ENCODE results near the gene RHO.
A peak's percentile ranks its signal among the peaks of the same experiment; 100 is the strongest.

Gene RHO

GRCh38 chr3:129569856-129570255 is 41.4 kb downstream of the RHO start:
- no peak overlapping the region for H3K27ac ChIP-seq (ENCODE audit: extremely low read depth, low read depth, low read length)
- no peak for TF ChIP-seq ZNF426 (tag by site-specific recombination; IDR thresholded peaks at IDR 0.05)
- no peak for TF ChIP-seq ZNF571 (tag by site-specific recombination; IDR thresholded peaks at IDR 0.05)
- no peak for TF ChIP-seq INSM2 (tag by site-specific recombination; IDR thresholded peaks at IDR 0.05)
- TF ChIP-seq ZNF768 (tag by site-specific recombination; IDR thresholded peaks at IDR 0.05), result peak; percentile 62; the same call in 1 of the 2 replicates
- peaks cover 0 to 22% of the 10 kb centered on the region in 2 experiments; a peak in 1 of 3 replicates for H3K36me3 ChIP-seq (ENCODE audit: control insufficient read depth in 2 of 2, insufficient read depth in 1 of 2, low read length in 2 of 2)
- CTCF ChIA-PET, result no interaction called here
- no peaks in the 10 kb centered on the region for H3K9me3 ChIP-seq (ENCODE audit: control insufficient read depth, insufficient read depth, low read depth, low read length)
- H3K4me3 ChIP-seq (ENCODE audit: low read depth, low read length), result no peak overlapping the region
- no peaks in the 10 kb centered on the region for H3K4me1 ChIP-seq (ENCODE audit: control insufficient read depth, insufficient read depth, low read length)
- POLR2A ChIA-PET, result no interaction called here

- H3K36me3 ChIP-seq (ENCODE audit: control insufficient read depth in 2 of 2, insufficient read depth in 1 of 2, low read length in 2 of 2), result peaks cover 0 to 14% of the 10 kb centered on the region in 2 experiments; a peak in 1 of 3 replicates
- H3K4me3 ChIP-seq (ENCODE audit: low read depth, low read length), result no peak overlapping the region
- no peak overlapping the region for H3K27ac ChIP-seq (ENCODE audit: extremely low read depth, low read depth, low read length)
- H3K4me1 ChIP-seq (ENCODE audit: control insufficient read depth, insufficient read depth, low read length), result no peaks in the 10 kb centered on the region
- no peaks in the 10 kb centered on the region for H3K9me3 ChIP-seq (ENCODE audit: control insufficient read depth, insufficient read depth, low read depth, low read length)
- no peak for TF ChIP-seq ZNF280C (tag by site-specific recombination; IDR thresholded peaks at IDR 0.05)
- TF ChIP-seq ZNF792 (tag by site-specific recombination; IDR thresholded peaks at IDR 0.05), result peak; percentile 80; the same call in 1 of the 2 replicates
- CTCF ChIA-PET, result interaction anchor here (0.6 kb wide), 1 partner anchor 81 kb away, joined by 3 read pairs; no protein-coding TSS in a partner anchor
- POLR2A ChIA-PET, result no interaction called here
These were observed 43.4 kb downstream of the RHO start for GRCh38 chr3:129571605-129572547.

- Histone ChIP-seq H3K36me3 (ENCODE audit: control insufficient read depth in 2 of 2, insufficient read depth in 1 of 2, low read length in 2 of 2) (peaks cover 0 to 14% of the 10 kb centered on the region in 2 experiments; a peak in 1 of 3 replicates), H3K27ac (ENCODE audit: extremely low read depth, low read depth, low read length) (no peak overlapping the region), H3K4me1 (ENCODE audit: control insufficient read depth, insufficient read depth, low read length) (no peaks in the 10 kb centered on the region), H3K4me3 (ENCODE audit: low read depth, low read length) (no peak overlapping the region), H3K9me3 (ENCODE audit: control insufficient read depth, insufficient read depth, low read depth, low read length) (no peaks in the 10 kb centered on the region)
- POLR2A ChIA-PET, result no interaction called here
- CTCF ChIA-PET, result interaction anchor here (0.6 kb wide), 1 partner anchor 82 kb away, joined by 3 read pairs; no protein-coding TSS in a partner anchor
- TF ChIP-seq ZSCAN30 (tag by site-specific recombination; IDR thresholded peaks at IDR 0.05) (no peak), ZNF114 (tag by site-specific recombination; IDR thresholded peaks at IDR 0.05) (no peak), GLIS2 (tag by site-specific recombination; IDR thresholded peaks at IDR 0.05) (no peak), ZNF830 (tag by site-specific recombination; IDR thresholded peaks at IDR 0.05; ENCODE audit: low read depth) (no peak), ZNF23 (tag by site-specific recombination; IDR thresholded peaks at IDR 0.05; ENCODE audit: borderline replicate concordance) (no peak), ZSCAN18 (tag by site-specific recombination; IDR thresholded peaks at IDR 0.05) (no peak), ZNF146 (tag by site-specific recombination; IDR thresholded peaks at IDR 0.05) (no peak), ZNF266 (tag by site-specific recombination; IDR thresholded peaks at IDR 0.05; ENCODE audit: low read depth) (no peak), ZEB2 (tag by site-specific recombination; IDR thresholded peaks at IDR 0.05) (no peak), ZNF548 (tag by site-specific recombination; IDR thresholded peaks at IDR 0.05) (no peak), KLF16 (tag by site-specific recombination; IDR thresholded peaks at IDR 0.05) (no peak), MYNN (tag by site-specific recombination; IDR thresholded peaks at IDR 0.05; ENCODE audit: borderline replicate concordance) (no peak), ZNF677 (tag by site-specific recombination; IDR thresholded peaks at IDR 0.05) (no peak), SP3 (tag by site-specific recombination; IDR thresholded peaks at IDR 0.05) (no peak), ZBTB48 (tag by site-specific recombination; IDR thresholded peaks at IDR 0.05) (no peak)
These were observed 44.2 kb downstream of the RHO start for GRCh38 chr3:129572603-129573002.

Data from HEK293 (cell line).